OCI-LY7 (cell line): ENCODE results near the gene DLGAP1. TPM values are rescaled to one million over a fixed set of nuclear protein-coding genes. Genes with fewer than 3 reads are reported as not detected.
A peak's percentile ranks its signal among the peaks of the same experiment; 100 is the strongest.

Experiments used
- BruUV-seq: library from RNA; stranded (reverse); fragments of 400-500 nt; replicated peaks from 2 replicates; lab custom pipeline; 2021; lab: Mats Ljungman, UMichigan
- CTCF ChIA-PET: fragments of 300-600 bp; sonication (Branson Sonifier 250); formaldehyde crosslinking; loops from one replicate; lab custom pipeline; 2022; ENCODE audit warnings: antibody characterized with exemption; ENCODE audit not compliant: unreplicated experiment; lab: Charles Lee
- POLR2A ChIA-PET: fragments of 300-600 bp; sonication (Branson Sonifier 250); formaldehyde crosslinking; loops from one replicate; lab custom pipeline; 2022; ENCODE audit warnings: antibody characterized with exemption; lab: Charles Lee
- DNase-seq: peaks from one replicate; pipeline ENCODE4 v3.0.0-alpha.2; 2015; ENCODE audit warnings: low spot score
- H2AFZ ChIP-seq: fragments of 200-600 bp; sonication (generic), shearing (Covaris generic); 2 replicates; pipeline ENCODE4 v1.6.1; 2014; ENCODE audit warnings: mild to moderate bottlenecking, antibody characterized with exemption, low read length, moderate library complexity
- H3K27ac ChIP-seq: fragments of 200-600 bp; sonication (generic); 2 replicates; pipeline ENCODE4 v1.5.1; 2014; ENCODE audit warnings: mixed run types, low read depth, mild to moderate bottlenecking, moderate library complexity, low read length, inconsistent platforms; ENCODE audit not compliant: poor library complexity, severe bottlenecking
- H3K36me3 ChIP-seq: fragments of 200-600 bp; sonication (generic); 2 replicates; pipeline ENCODE4 v1.6.1; 2014; ENCODE audit warnings: mild to moderate bottlenecking, antibody characterized with exemption, low read length, moderate library complexity, mixed read lengths; ENCODE audit not compliant: insufficient read depth
- H3K4me1 ChIP-seq: fragments of 200-600 bp; sonication (generic); 2 replicates; pipeline ENCODE4 v1.5.1; 2014; ENCODE audit warnings: mild to moderate bottlenecking, low read length; ENCODE audit not compliant: insufficient read depth, poor library complexity, severe bottlenecking
- H3K4me2 ChIP-seq: fragments of 200-600 bp; sonication (generic); 2 replicates; pipeline ENCODE4 v1.6.1; 2014; ENCODE audit warnings: mild to moderate bottlenecking, low read length
- H3K4me3 ChIP-seq: fragments of 200-600 bp; sonication (generic); 2 replicates; pipeline ENCODE4 v1.5.1; 2014; ENCODE audit warnings: mild to moderate bottlenecking, low read depth, low read length; ENCODE audit not compliant: poor library complexity, severe bottlenecking
- H3K79me2 ChIP-seq: fragments of 200-600 bp; sonication (generic); 2 replicates; pipeline ENCODE4 v1.6.1; 2016; ENCODE audit warnings: low read depth, mild to moderate bottlenecking, low read length, moderate library complexity, mixed read lengths; ENCODE audit not compliant: insufficient read depth
- H3K9me2 ChIP-seq: fragments of 200-600 bp; sonication (generic); 2 replicates; pipeline ENCODE4 v1.6.1; 2016; ENCODE audit warnings: mild to moderate bottlenecking, low read length, mixed read lengths; ENCODE audit not compliant: insufficient read depth
- H3K9me3 ChIP-seq: fragments of 200-600 bp; sonication (generic); 2 replicates; pipeline ENCODE4 v1.6.1; 2014; ENCODE audit warnings: mild to moderate bottlenecking, mixed run types, low read length, mixed read lengths
- H4K20me1 ChIP-seq: fragments of 200-600 bp; sonication (generic); 2 replicates; pipeline ENCODE4 v1.6.1; 2014; ENCODE audit warnings: mild to moderate bottlenecking, antibody characterized with exemption, low read length, moderate library complexity, mixed read lengths; ENCODE audit not compliant: insufficient read depth
- EZH2phosphoT487 ChIP-seq: fragments of 200-600 bp; sonication (generic); IDR thresholded peaks from 2 replicates; pipeline ENCODE4 v1.6.1; 2018; ENCODE audit warnings: low read depth, borderline replicate concordance, mild to moderate bottlenecking, mixed run types, antibody characterized with exemption, low read length, moderate library complexity, mixed read lengths
- intact Hi-C: fragments of 100-400 bp; cut with micrococcal nuclease; formaldehyde crosslinking; loops from one replicate; pipeline ENCODE4 v1.10.0; 2022; ENCODE audit not compliant: unreplicated experiment
- total RNA-seq, 2 experiments: library from RNA; depleted of rRNA in 1 of 2; stranded (reverse); fragments of >200 nt in 1 of 2; shearing (Covaris generic) in 1 of 2; gene quantifications; 2 replicates each; pipeline ENCODE4 v1.2.3, GENCODE V29; 2014 to 2022
- TF ChIP-seq, protein P1 (sequence below): fragments of 200-600 bp; sonication (generic); conservative IDR thresholded peaks from 2 replicates; pipeline ENCODE4 v1.5.1; 2014; ENCODE audit warnings: mild to moderate bottlenecking, antibody characterized with exemption, low read length, moderate library complexity, mixed read lengths

DLGAP1 gene
- total RNA-seq, 2 experiments from 2014 or later, result 0.22 TPM; not detected in 1

DNA sequence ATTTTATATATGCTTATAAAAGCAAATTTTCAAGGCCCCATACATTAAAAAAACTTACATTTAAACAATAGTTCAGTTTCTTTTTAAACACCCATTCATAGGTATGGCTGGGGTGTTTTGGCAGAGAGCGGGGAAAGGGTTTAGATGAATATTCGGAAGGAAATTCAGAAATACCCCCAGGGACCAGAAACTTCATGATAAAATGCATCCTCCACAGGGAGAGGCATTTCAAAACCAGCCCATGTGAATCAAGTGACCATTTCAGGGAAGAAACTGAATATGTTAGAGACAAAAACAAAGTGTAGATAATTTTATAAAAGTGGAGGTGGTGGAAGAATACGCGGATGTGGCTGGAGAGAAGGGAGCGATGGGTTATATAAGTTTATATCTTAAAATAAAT is 678.0 kb downstream of the DLGAP1 start:
- TF ChIP-seq, protein P1, sequence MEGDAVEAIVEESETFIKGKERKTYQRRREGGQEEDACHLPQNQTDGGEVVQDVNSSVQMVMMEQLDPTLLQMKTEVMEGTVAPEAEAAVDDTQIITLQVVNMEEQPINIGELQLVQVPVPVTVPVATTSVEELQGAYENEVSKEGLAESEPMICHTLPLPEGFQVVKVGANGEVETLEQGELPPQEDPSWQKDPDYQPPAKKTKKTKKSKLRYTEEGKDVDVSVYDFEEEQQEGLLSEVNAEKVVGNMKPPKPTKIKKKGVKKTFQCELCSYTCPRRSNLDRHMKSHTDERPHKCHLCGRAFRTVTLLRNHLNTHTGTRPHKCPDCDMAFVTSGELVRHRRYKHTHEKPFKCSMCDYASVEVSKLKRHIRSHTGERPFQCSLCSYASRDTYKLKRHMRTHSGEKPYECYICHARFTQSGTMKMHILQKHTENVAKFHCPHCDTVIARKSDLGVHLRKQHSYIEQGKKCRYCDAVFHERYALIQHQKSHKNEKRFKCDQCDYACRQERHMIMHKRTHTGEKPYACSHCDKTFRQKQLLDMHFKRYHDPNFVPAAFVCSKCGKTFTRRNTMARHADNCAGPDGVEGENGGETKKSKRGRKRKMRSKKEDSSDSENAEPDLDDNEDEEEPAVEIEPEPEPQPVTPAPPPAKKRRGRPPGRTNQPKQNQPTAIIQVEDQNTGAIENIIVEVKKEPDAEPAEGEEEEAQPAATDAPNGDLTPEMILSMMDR, result no peak
- TF ChIP-seq EZH2phosphoT487, result no peak
- H4K20me1 ChIP-seq, result no peaks in the 10 kb centered on the region
- no peaks in the 10 kb centered on the region for H3K36me3 ChIP-seq
- no peak overlapping the region for H3K4me2 ChIP-seq
- no peak overlapping the region for H3K4me3 ChIP-seq
- H3K9me3 ChIP-seq, result no peaks in the 10 kb centered on the region
- DNase-seq, result no peak
- H3K27ac ChIP-seq, result no peak overlapping the region
- no TSS peak for BruUV-seq
- H3K9me2 ChIP-seq, result no peaks in the 10 kb centered on the region
- intact Hi-C loops, result no loop called here
- peaks cover 13% of the 10 kb centered on the region for H3K4me1 ChIP-seq
- H2AFZ ChIP-seq, result no peak overlapping the region
- no peaks in the 10 kb centered on the region for H3K79me2 ChIP-seq
- POLR2A ChIA-PET, result interaction anchor here (0.6 to 1.5 kb wide), 5 partner anchors 28 to 222 kb away, joined by 3 to 8 read pairs (median 3); no protein-coding TSS in a partner anchor
- CTCF ChIA-PET, result no interaction called here

DNA sequence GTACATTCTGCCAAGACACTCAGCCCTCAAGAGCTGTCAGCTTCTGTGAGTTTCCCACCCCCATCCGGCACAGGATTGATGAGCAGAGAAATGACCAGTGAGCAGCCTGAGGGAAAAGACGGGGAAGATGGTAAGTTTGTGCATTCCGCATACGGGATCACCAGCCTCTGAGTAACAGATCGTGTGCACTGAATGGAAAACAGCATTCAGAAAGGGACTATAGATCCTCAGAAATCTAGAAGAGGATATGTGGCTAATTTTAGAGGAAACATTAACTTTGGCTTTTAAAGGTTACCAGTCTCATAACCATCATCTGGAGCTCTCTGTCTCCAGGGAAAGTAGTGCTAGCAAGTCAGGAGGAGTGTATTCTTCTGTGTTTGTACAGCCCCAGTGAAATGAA is 679.1 kb downstream of the DLGAP1 start:
- no peak for TF ChIP-seq EZH2phosphoT487
- TF ChIP-seq, protein P1, result no peak
- Histone ChIP-seq H3K4me2 (no peak overlapping the region), H3K9me2 (no peaks in the 10 kb centered on the region), H3K4me1 (peaks cover 20% of the 10 kb centered on the region), H3K4me3 (no peak overlapping the region), H3K36me3 (no peaks in the 10 kb centered on the region), H3K27ac (no peak overlapping the region), H4K20me1 (no peaks in the 10 kb centered on the region), H2AFZ (no peak overlapping the region), H3K9me3 (no peaks in the 10 kb centered on the region), H3K79me2 (no peaks in the 10 kb centered on the region)
- DNase-seq, result no peak
- ChIA-PET CTCF (interaction anchor here (0.7 kb wide), 1 partner anchor 45 kb away, joined by 3 read pairs; no protein-coding TSS in a partner anchor), POLR2A (no interaction called here)
- BruUV-seq, result no TSS peak
- intact Hi-C loops, result no loop called here

DNA sequence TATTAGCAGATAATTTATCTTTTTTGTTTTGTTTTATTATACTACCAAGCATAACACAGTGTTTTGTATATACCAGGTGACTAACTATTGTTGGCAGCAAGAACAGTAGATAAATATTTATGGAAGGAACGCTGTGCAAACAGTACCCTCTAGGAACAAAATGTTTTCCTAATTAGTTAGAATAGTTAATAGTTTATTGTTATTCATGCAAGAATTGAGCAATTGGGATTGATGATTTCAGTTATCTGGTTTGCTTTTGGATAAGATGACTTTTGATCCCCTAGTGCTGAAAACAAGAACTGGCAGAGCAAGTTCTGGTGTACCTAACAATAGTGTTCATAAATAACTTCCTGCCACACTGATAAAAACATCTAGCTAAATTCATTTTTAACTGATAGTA is 681.8 kb downstream of the DLGAP1 start:
- CTCF ChIA-PET, result interaction anchor here (1.2 to 2.9 kb wide), 2 partner anchors 70 to 222 kb away, joined by 3 to 21 read pairs; no protein-coding TSS in a partner anchor
- Histone ChIP-seq H3K4me3 (no peak overlapping the region), H3K9me2 (no peaks in the 10 kb centered on the region), H3K36me3 (no peaks in the 10 kb centered on the region), H3K27ac (no peak overlapping the region), H3K4me1 (peaks cover 24% of the 10 kb centered on the region), H4K20me1 (no peaks in the 10 kb centered on the region), H3K9me3 (no peaks in the 10 kb centered on the region), H3K79me2 (no peaks in the 10 kb centered on the region), H2AFZ (peak overlapping the region; percentile 76; the same call in 1 of the 2 replicates), H3K4me2 (no peak overlapping the region)
- TF ChIP-seq EZH2phosphoT487, result no peak
- TF ChIP-seq, protein P1, result 0 out of 2 replicates have a peak, but pooled peaks have one; percentile 23
- BruUV-seq, result no TSS peak
- POLR2A ChIA-PET, result interaction anchor here (0.6 to 2.3 kb wide), 5 partner anchors 54 to 1636 kb away, joined by 3 to 6 read pairs (median 3); no protein-coding TSS in a partner anchor
- intact Hi-C loops, result no loop called here
- DNase-seq, result no peak
